ENCODE data around the gene AMH. TPM values are rescaled to one million over a fixed set of nuclear protein-coding genes. Genes with fewer than 3 reads are reported as not detected.

The AMH gene
- total and polyA plus RNA-seq, 12 donors = 0.15 to 1.0 (median 0.41) TPM

GRCh38 chr19:2255982-2256685 is 7.0 kb downstream of the AMH start, which contains the start of gene JSRP1:
TSS of gene JSRP1 (minus strand) at chr19:2256417. CDS start at chr19:2255314, 1,103 bp downstream.
- ATAC-seq (no peak), DNase-seq (no peak)
- H3K9me3 ChIP-seq = no peaks in the 10 kb centered on the region
- 71 to 84% methylated on average over 24 of the region's 24 CpGs for WGBS, 2 donors
- H3K27ac ChIP-seq = no peak within 1 kb of the TSS
- H3K4me3 ChIP-seq = no peak within 1 kb of the TSS
- intact Hi-C loops (cut with DNase I) = no loop called here
- peaks cover 6 to 26% (median 24%) of the 10 kb centered on the region in 9 donors for H3K4me1 ChIP-seq
- no peak for TF ChIP-seq CTCF (IDR thresholded peaks at IDR 0.05)
- H3K27me3 ChIP-seq = peaks cover 24 to 34% (median 33%) of the 10 kb centered on the region in 7 donors
- H3K36me3 ChIP-seq = no peaks in the 10 kb centered on the region

- DNase-seq (no peak), ATAC-seq (no peak)
- peaks cover 0 to 3% (median under 1%) of the 10 kb centered on the region in 7 donors for H3K27me3 ChIP-seq
- no peak overlapping the region for H3K27ac ChIP-seq
- H3K36me3 ChIP-seq = no peaks in the 10 kb centered on the region
- H3K4me1 ChIP-seq = peaks cover 0 to 8% (median 0%) of the 10 kb centered on the region in 9 donors
- WGBS, 2 donors = 87 to 93% methylated on average over 5 of the region's 5 CpGs
- intact Hi-C loops (cut with DNase I) = no loop called here
- no peak for TF ChIP-seq CTCF (IDR thresholded peaks at IDR 0.05)
- H3K4me3 ChIP-seq = no peak overlapping the region
- H3K9me3 ChIP-seq = no peaks in the 10 kb centered on the region
These were observed 10.2 kb downstream of the AMH start for GRCh38 chr19:2259336-2259735.

GRCh38 chr19:2260341-2260805 is 11.2 kb downstream of the AMH start:
- ATAC-seq (no peak), DNase-seq (no peak)
- TF ChIP-seq CTCF (IDR thresholded peaks at IDR 0.05) = no peak
- H3K27me3 ChIP-seq = no peaks in the 10 kb centered on the region
- peaks cover 0 to 17% (median 0%) of the 10 kb centered on the region in 9 donors for H3K4me1 ChIP-seq
- H3K9me3 ChIP-seq = no peaks in the 10 kb centered on the region
- no peaks in the 10 kb centered on the region for H3K36me3 ChIP-seq
- WGBS, 2 donors = 73 to 78% methylated on average over 11 of the region's 11 CpGs
- no peak overlapping the region for H3K4me3 ChIP-seq
- intact Hi-C loops (cut with DNase I) = no loop called here
- peak overlapping the region in 1 of 10 donors; percentile 42 for H3K27ac ChIP-seq

GRCh38 chr19:2261438-2262172 is 12.5 kb downstream of the AMH start:
- Histone ChIP-seq H3K36me3 (no peaks in the 10 kb centered on the region), H3K4me1 (peaks cover 0 to 27% (median 4%) of the 10 kb centered on the region in 9 donors), H3K27me3 (no peaks in the 10 kb centered on the region), H3K27ac (no peak overlapping the region), H3K4me3 (no peak overlapping the region), H3K9me3 (no peaks in the 10 kb centered on the region)
- DNase-seq = no peak
- intact Hi-C loops (cut with DNase I) = no loop called here
- peak; percentile 8 to 74 (median 57) for TF ChIP-seq CTCF (IDR thresholded peaks at IDR 0.05)
- WGBS, 2 donors = 67 to 69% methylated on average over 7 of the region's 7 CpGs
- no peak for ATAC-seq
